ENCODE results near the gene OR2T11.

DNA sequence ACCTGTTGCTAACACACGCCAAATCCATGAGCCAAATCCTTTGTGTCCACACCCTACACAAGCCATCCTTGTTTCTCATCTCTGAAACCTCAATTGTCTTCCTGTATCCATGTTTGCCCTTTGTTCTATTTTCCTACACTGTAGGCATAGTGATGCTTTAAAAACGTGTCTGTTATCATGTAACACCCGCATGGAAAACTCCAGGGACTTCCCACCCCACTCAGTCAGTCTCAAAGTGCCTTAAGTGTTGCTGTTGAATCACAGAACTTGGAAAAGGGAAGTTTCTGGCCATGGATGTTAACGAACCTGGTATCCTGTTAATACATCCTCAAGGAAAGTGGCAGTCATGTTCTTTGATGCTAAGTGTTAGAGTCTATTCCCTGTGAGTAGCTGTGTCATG lies 9.7 kb downstream of the OR2T11 start:
- no peak for TF ChIP-seq GATA3 (IDR thresholded peaks at IDR 0.05; ENCODE audit: low read depth, low read length)
- no peak for TF ChIP-seq GATA2 (IDR thresholded peaks at IDR 0.05; ENCODE audit: low read depth, low read length)
